ENCODE data around the gene ENTPD2.
"Not testable (repeated sequence)": the region's sequence is repeated elsewhere in the genome, so short reads cannot be mapped to it uniquely, and the experiment has no call there.

Gene ENTPD2

GRCh38 chr9:137064880-137065164, 11.0 kb upstream of the ENTPD2 start:
- H3K9me3 ChIP-seq (ENCODE audit: low read length): no peaks in the 10 kb centered on the region
- H3K36me3 ChIP-seq (ENCODE audit: insufficient read depth, low read length): peaks cover 2% of the 10 kb centered on the region
- H2AFZ ChIP-seq (ENCODE audit: low read depth, low read length): no peak overlapping the region
- H3K4me3 ChIP-seq (ENCODE audit: low read length): no peak overlapping the region
- peaks cover 11% of the 10 kb centered on the region for H3K4me1 ChIP-seq (ENCODE audit: insufficient read depth, low read length)
- no peaks in the 10 kb centered on the region for H3K27me3 ChIP-seq (ENCODE audit: insufficient read depth, low read length)

- Histone ChIP-seq H2AFZ (ENCODE audit: low read depth, low read length) (no peak overlapping the region), H3K4me3 (ENCODE audit: low read length) (no peak overlapping the region), H3K27me3 (ENCODE audit: insufficient read depth, low read length) (no peaks in the 10 kb centered on the region), H3K36me3 (ENCODE audit: insufficient read depth, low read length) (peaks cover 2% of the 10 kb centered on the region), H3K4me1 (ENCODE audit: insufficient read depth, low read length) (peaks cover 7% of the 10 kb centered on the region), H3K9me3 (ENCODE audit: low read length) (no peaks in the 10 kb centered on the region)
These were observed 10.4 kb upstream of the ENTPD2 start for GRCh38 chr9:137064027-137064879.

DNA sequence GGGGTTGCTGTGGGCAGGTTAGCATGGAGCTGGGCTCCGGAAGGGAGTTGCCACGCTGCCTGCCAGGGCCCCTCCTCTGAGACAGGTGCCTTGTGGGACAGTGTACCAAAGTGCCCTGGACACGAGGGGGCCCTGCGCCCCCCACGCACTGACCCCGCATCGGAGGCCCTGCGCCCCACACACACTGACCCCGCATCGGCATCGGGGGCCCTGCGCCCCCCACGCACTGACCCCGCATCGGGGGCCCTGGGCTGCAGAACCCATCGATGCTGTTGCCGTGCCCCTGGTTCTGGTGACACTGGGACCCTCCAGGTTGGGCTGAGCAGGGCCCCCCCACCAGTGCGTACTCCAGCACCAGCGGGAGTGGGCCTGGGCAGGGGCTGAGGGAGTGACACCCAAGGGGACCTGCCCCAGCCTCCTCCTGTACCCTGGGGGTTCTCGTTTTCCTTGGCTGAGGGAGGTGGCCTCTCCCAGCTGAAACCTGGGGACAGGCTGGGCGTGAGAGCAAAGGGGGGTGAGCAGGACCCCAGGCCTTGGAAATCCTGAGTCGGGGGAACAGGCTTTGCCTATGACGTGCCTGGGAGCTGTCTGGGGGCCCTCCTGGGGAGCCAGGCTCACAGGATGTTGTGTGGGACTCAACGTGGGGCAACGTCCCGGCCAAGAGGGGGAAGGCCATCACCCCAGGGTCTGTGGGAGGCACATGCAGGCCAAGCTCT, 9.6 kb upstream of the ENTPD2 start:
- Histone ChIP-seq H2AFZ (ENCODE audit: low read depth, low read length) (no peak overlapping the region), H3K27me3 (ENCODE audit: insufficient read depth, low read length) (peaks cover 6% of the 10 kb centered on the region), H3K36me3 (ENCODE audit: insufficient read depth, low read length) (peaks cover 2% of the 10 kb centered on the region), H3K9me3 (ENCODE audit: low read length) (no peaks in the 10 kb centered on the region), H3K4me1 (ENCODE audit: insufficient read depth, low read length) (no peaks in the 10 kb centered on the region), H3K4me3 (ENCODE audit: low read length) (no peak overlapping the region)

DNA sequence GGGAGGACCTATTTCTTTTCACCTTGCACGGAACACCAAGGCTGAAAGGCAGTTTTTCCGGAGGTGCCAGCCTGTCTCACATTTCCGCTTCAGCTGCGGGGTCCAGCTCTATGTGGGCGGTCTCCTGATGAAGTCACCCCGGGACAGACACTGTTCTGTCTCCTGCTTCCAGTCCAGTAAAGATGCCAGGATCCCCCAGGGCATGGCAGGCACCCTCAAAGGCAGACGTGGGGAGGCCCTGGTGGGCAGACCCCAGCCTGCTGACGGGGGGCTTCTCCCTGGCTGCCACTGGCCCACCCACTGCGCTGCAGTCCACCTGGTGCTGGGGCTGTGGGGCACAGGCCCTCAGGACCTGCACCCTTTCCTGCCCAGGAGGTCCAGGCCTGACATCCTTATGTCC, 8.9 kb upstream of the ENTPD2 start:
- H3K4me1 ChIP-seq (ENCODE audit: insufficient read depth, low read length); H3K4me3 ChIP-seq (ENCODE audit: low read length); H3K9me3 ChIP-seq (ENCODE audit: low read length); H2AFZ ChIP-seq (ENCODE audit: low read depth, low read length); H3K36me3 ChIP-seq (ENCODE audit: insufficient read depth, low read length); H3K27me3 ChIP-seq (ENCODE audit: insufficient read depth, low read length): not testable (repeated sequence)

- Histone ChIP-seq H2AFZ (ENCODE audit: low read depth, low read length) (no peak overlapping the region), H3K9me3 (ENCODE audit: low read length) (no peaks in the 10 kb centered on the region), H3K36me3 (ENCODE audit: insufficient read depth, low read length) (peaks cover 2% of the 10 kb centered on the region), H3K27me3 (ENCODE audit: insufficient read depth, low read length) (peaks cover 7% of the 10 kb centered on the region), H3K4me3 (ENCODE audit: low read length) (no peak overlapping the region), H3K4me1 (ENCODE audit: insufficient read depth, low read length) (no peaks in the 10 kb centered on the region)
These were observed 8.5 kb upstream of the ENTPD2 start for GRCh38 chr9:137062384-137062783.

DNA sequence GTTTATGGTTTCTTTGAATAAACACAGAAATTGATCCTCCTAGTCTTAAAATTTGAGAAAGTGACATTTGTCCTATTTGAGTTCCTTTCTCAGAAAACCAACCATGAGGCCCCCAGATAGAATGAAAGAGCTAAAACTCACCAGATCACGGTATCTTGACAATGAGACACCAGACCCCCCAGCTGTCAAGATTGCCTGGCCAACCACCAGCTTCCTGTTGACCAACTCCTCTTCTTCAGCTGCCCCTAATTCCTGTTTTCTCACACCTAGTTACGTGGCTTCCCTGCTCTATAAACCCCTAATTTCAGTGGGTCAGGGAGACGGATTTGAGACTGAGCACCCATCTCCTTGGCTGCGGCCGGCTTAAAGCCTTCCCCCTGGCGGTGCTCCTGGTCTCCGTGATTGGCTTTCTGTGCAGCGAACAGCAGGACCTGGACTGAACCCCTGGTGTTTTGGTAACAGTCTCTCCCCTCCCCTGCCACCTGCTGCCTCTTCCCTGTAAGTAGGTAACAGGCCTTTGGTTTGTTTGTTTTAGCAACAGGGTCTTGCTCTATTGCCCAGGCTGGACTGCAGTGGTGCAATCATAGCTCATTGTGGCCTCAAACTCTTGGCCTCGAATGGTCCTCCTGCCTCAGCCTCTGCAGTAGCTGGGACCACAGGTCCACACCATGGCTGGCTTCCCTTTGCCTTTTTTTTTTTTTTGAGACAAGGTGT, 4.8 kb upstream of the ENTPD2 start:
- H3K36me3 ChIP-seq (ENCODE audit: insufficient read depth, low read length): no peaks in the 10 kb centered on the region
- H3K4me1 ChIP-seq (ENCODE audit: insufficient read depth, low read length): peaks cover 13% of the 10 kb centered on the region
- no peak overlapping the region for H3K4me3 ChIP-seq (ENCODE audit: low read length)
- H2AFZ ChIP-seq (ENCODE audit: low read depth, low read length): no peak overlapping the region
- H3K27me3 ChIP-seq (ENCODE audit: insufficient read depth, low read length): peaks cover 36% of the 10 kb centered on the region
- no peaks in the 10 kb centered on the region for H3K9me3 ChIP-seq (ENCODE audit: low read length)

DNA sequence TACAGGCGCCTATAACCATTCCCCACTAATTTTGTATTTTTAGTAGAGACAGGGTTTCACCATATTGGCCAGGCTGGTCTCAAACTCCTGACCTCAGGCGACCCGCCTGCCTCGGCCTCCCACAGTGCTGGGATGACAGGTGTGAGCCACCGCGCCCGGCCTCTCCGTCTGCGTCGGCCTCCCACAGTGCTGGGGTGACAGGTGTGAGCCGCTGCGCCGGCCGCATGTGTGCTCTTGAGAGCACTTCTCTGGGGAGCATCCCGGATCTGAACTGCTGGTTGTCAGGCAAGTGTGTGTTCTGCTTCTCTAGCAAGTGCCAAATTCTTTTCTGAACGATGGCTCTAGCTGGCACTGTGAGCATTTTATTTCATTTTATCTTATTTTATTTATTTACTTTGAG, 3.7 kb upstream of the ENTPD2 start:
- Histone ChIP-seq H3K4me1 (ENCODE audit: insufficient read depth, low read length) (peaks cover 13% of the 10 kb centered on the region), H2AFZ (ENCODE audit: low read depth, low read length) (no peak overlapping the region), H3K9me3 (ENCODE audit: low read length) (no peaks in the 10 kb centered on the region), H3K4me3 (ENCODE audit: low read length) (no peak overlapping the region), H3K27me3 (ENCODE audit: insufficient read depth, low read length) (peaks cover 47% of the 10 kb centered on the region), H3K36me3 (ENCODE audit: insufficient read depth, low read length) (no peaks in the 10 kb centered on the region)

DNA sequence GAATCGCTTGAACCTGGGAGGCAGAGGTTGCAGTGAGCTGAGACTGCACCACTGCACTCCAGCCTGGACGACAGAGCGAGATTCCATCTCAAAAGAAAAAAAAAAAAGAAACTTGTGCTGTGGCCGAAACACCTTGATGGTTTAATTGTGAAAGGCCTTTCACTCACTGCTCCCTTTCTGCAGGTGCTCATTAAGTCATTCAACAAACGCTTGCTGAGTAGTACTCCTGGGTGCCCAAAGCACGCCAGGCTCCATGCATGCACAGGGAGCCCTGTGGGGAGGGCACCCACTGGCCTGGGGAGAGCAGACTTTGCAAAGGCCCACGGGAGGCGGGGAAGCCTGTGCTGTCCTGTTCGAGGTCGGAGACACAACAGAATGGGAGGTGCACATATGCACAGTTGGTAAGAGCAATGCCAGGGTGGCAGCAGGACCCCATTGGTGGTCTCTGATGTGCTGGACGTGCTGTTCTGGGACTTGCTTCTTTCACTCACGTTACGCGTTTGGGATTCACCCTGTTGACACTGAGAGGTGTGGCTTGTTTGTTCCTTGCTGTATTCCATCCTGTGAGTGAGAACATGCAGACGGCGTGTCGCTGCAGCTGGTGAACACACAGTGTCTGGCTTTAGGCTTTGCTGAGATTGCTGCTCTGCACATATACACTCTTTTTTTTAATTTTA, 3.0 kb upstream of the ENTPD2 start:
- no peaks in the 10 kb centered on the region for H3K36me3 ChIP-seq (ENCODE audit: insufficient read depth, low read length)
- no peaks in the 10 kb centered on the region for H3K9me3 ChIP-seq (ENCODE audit: low read length)
- peaks cover 13% of the 10 kb centered on the region for H3K4me1 ChIP-seq (ENCODE audit: insufficient read depth, low read length)
- no peak overlapping the region for H2AFZ ChIP-seq (ENCODE audit: low read depth, low read length)
- H3K4me3 ChIP-seq (ENCODE audit: low read length): no peak overlapping the region
- peaks cover 54% of the 10 kb centered on the region for H3K27me3 ChIP-seq (ENCODE audit: insufficient read depth, low read length)

DNA sequence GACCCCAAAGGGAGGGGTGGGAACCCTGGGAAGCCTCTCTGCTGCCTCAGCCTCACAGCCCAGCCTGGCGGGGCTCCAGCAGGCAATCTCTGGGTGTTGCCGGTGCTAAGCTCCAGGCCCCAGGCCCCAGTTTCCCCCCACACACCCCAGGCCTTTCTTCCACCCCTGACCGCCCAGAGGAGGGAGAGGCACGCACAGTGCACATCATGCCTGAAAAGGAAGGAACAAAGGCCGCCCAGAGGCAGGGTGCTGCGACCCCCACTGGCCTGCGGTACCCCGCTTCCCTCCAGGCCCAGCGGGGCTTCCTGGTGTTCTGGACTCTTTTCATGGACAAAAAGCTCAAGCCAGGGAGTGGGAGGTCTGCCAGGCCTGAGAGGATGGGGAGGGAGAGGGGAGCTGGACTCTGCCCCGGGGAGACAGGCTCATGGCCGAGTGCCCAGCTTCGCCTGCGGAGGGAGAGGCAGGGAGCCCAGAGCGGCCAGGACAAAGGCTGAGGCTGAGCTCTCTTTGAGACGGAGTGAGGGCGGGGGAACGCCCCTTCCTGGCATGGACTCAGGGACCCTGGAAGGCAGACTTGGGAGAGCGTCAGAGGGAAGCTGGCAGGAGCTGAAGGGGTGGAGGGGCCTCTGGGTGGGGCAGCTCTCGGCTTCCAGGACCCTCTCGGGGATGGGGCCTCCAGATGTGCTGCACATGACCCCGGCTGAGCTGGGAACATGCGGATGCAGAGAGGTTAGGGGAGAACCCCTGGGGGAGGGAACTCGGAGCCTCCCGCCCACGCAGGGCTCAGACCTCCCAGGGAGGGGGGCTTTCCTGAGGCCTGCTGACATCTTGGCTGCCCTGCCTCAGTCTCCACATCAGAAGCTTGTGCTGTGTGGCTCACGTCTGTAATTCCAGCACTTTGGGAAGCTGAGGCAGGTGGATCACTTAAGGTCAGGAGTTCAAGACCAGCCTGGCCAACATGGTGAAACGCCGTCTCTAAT, 1.8 kb upstream of the ENTPD2 start:
- Histone ChIP-seq H2AFZ (ENCODE audit: low read depth, low read length) (no peak overlapping the region), H3K4me3 (ENCODE audit: low read length) (no peak overlapping the region), H3K4me1 (ENCODE audit: insufficient read depth, low read length) (peaks cover 13% of the 10 kb centered on the region), H3K9me3 (ENCODE audit: low read length) (no peaks in the 10 kb centered on the region), H3K36me3 (ENCODE audit: insufficient read depth, low read length) (no peaks in the 10 kb centered on the region), H3K27me3 (ENCODE audit: insufficient read depth, low read length) (peaks cover 66% of the 10 kb centered on the region)

GRCh38 chr9:137054932-137055384, 1.1 kb upstream of the ENTPD2 start:
- no peaks in the 10 kb centered on the region for H3K36me3 ChIP-seq (ENCODE audit: insufficient read depth, low read length)
- H3K9me3 ChIP-seq (ENCODE audit: low read length): no peaks in the 10 kb centered on the region
- H3K27me3 ChIP-seq (ENCODE audit: insufficient read depth, low read length): peaks cover 73% of the 10 kb centered on the region
- no peak overlapping the region for H3K4me3 ChIP-seq (ENCODE audit: low read length)
- peaks cover 13% of the 10 kb centered on the region for H3K4me1 ChIP-seq (ENCODE audit: insufficient read depth, low read length)
- no peak overlapping the region for H2AFZ ChIP-seq (ENCODE audit: low read depth, low read length)

- Histone ChIP-seq H3K36me3 (ENCODE audit: insufficient read depth, low read length) (no peaks in the 10 kb centered on the region), H2AFZ (ENCODE audit: low read depth, low read length) (no peak overlapping the region), H3K4me1 (ENCODE audit: insufficient read depth, low read length) (peaks cover 13% of the 10 kb centered on the region), H3K9me3 (ENCODE audit: low read length) (no peaks in the 10 kb centered on the region), H3K27me3 (ENCODE audit: insufficient read depth, low read length) (peaks cover 77% of the 10 kb centered on the region), H3K4me3 (ENCODE audit: low read length) (no peak overlapping the region)
These were observed 590 bp downstream of the ENTPD2 start for GRCh38 chr9:137052998-137053943.

Data from neuron (in vitro differentiated cells).